K562 treated with DMSO at 1 percent for 24 hours (cell line): ENCODE measurements around the gene IAH1. TPM values are rescaled to one million over a fixed set of nuclear protein-coding genes. Genes with fewer than 3 reads are reported as not detected.

ENCODE experiments used
- total RNA-seq: library from RNA; unstranded; fragments of 300-600 nt; gene quantifications from 2 replicates; pipeline ENCODE4 v1.2.3, GENCODE V29; 2022; ENCODE audit warnings: low read depth; ENCODE audit not compliant: insufficient read depth

IAH1 gene
- not detected in 2 replicates for total RNA-seq

GRCh38 chr2:9474361-9475057, at the start of gene IAH1:
Gene IAH1 (plus strand): TSS chr2:9474551. CDS start chr2:9474567, 16 bp downstream.

Other genes starting within 250 kb of the IAH1 start
- 38.0 and 38.3 TPM in 2 replicates for gene ITGB1BP1, start 51.0 kb upstream of the IAH1 start, total RNA-seq
- 39.0 and 44.4 TPM in 2 replicates for gene CPSF3, start 50.9 kb upstream of the IAH1 start, total RNA-seq
- gene ADAM17, start 81.3 kb downstream of the IAH1 start, total RNA-seq: 15.2 and 19.3 TPM in 2 replicates
- gene YWHAQ, start 156.4 kb downstream of the IAH1 start, total RNA-seq: 127 and 135 TPM in 2 replicates